Measurements from ENCODE around the gene GMDS. TPM values are rescaled to one million over a fixed set of nuclear protein-coding genes. Genes with fewer than 3 reads are reported as not detected.

The GMDS gene
- total RNA-seq, 1 experiment from 2014 or later = 27.6 TPM

GRCh38 chr6:2168480-2168879 is 76.9 kb downstream of the GMDS start:
- no peak overlapping the region for H3K4ac ChIP-seq (ENCODE audit: low read depth, low read length)
- H3K79me1 ChIP-seq (ENCODE audit: insufficient read depth, low read depth, low read length, poor library complexity, severe bottlenecking) = no peaks in the 10 kb centered on the region
- no peaks in the 10 kb centered on the region for H3K4me1 ChIP-seq (ENCODE audit: insufficient read depth, low read length)
- H2BK15ac ChIP-seq (ENCODE audit: low read depth, low read length) = no peak overlapping the region
- H4K5ac ChIP-seq (ENCODE audit: insufficient read length, low read depth, low read length) = no peak overlapping the region
- H4K91ac ChIP-seq (ENCODE audit: insufficient read length, low read depth, low read length) = no peak overlapping the region
- no peak for DNase-seq
- H4K8ac ChIP-seq (replicated peaks; ENCODE audit: insufficient read length, low read depth, low read length) = no peak overlapping the region
- no peak overlapping the region for H3K18ac ChIP-seq (ENCODE audit: insufficient read length, low read depth, low read length)
- no peak overlapping the region for H3K4me2 ChIP-seq (ENCODE audit: insufficient read depth, insufficient read length, low read length)
- no peak overlapping the region for H3K56ac ChIP-seq (ENCODE audit: insufficient read length, low read depth, low read length)
- H3K9ac ChIP-seq (ENCODE audit: extremely low read depth, insufficient read length, low read length) = no peak overlapping the region
- no peak overlapping the region for H2AK5ac ChIP-seq (ENCODE audit: insufficient read length, low read length)
- no peak overlapping the region for H3K14ac ChIP-seq (ENCODE audit: insufficient read depth, low read length)
- no peaks in the 10 kb centered on the region for H3K27me3 Mint-ChIP-seq (ENCODE audit: low read depth)
- H3K4me1 Mint-ChIP-seq = peaks cover 12 to 27% of the 10 kb centered on the region in 2 experiments
- H3K27ac ChIP-seq (ENCODE audit: insufficient read length, low read depth, low read length) = no peak overlapping the region
- no peak overlapping the region for H2BK20ac ChIP-seq (ENCODE audit: low read depth, low read length, poor library complexity, severe bottlenecking)
- no peak overlapping the region; a peak in 1 of 7 replicates for H3K27ac Mint-ChIP-seq
- H3K9me3 Mint-ChIP-seq = peaks cover 0 to 5% of the 10 kb centered on the region in 2 experiments; a peak in 2 of 5 replicates
- no peaks in the 10 kb centered on the region for H4K20me1 ChIP-seq (ENCODE audit: control insufficient read depth, insufficient read depth, insufficient read length)
- H3K23me2 ChIP-seq (ENCODE audit: insufficient read length, low read depth, low read length, poor library complexity, severe bottlenecking) = no peaks in the 10 kb centered on the region
- peaks cover 0 to 7% (median 5%) of the 10 kb centered on the region in 3 experiments; a peak in 6 of 7 replicates for H3K36me3 Mint-ChIP-seq (ENCODE audit: insufficient read depth in 1 of 3, low read depth in 3 of 3)
- H2BK5ac ChIP-seq (ENCODE audit: insufficient read length, low read length) = no peak overlapping the region
- H2BK120ac ChIP-seq (ENCODE audit: low read depth, low read length, poor library complexity, severe bottlenecking) = no peak overlapping the region
- H2AFZ ChIP-seq (ENCODE audit: low read length) = no peak overlapping the region
- TF ChIP-seq, protein P1, sequence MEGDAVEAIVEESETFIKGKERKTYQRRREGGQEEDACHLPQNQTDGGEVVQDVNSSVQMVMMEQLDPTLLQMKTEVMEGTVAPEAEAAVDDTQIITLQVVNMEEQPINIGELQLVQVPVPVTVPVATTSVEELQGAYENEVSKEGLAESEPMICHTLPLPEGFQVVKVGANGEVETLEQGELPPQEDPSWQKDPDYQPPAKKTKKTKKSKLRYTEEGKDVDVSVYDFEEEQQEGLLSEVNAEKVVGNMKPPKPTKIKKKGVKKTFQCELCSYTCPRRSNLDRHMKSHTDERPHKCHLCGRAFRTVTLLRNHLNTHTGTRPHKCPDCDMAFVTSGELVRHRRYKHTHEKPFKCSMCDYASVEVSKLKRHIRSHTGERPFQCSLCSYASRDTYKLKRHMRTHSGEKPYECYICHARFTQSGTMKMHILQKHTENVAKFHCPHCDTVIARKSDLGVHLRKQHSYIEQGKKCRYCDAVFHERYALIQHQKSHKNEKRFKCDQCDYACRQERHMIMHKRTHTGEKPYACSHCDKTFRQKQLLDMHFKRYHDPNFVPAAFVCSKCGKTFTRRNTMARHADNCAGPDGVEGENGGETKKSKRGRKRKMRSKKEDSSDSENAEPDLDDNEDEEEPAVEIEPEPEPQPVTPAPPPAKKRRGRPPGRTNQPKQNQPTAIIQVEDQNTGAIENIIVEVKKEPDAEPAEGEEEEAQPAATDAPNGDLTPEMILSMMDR (conservative IDR thresholded peaks at IDR 0.05) = no peak
- no peaks in the 10 kb centered on the region; the same call in 1 of the 2 replicates for H3K79me2 ChIP-seq (ENCODE audit: insufficient read depth, low read length)
- H2BK12ac ChIP-seq (ENCODE audit: insufficient read length, low read depth, low read length) = no peak overlapping the region
- peaks cover 6% of the 10 kb centered on the region for H3K9me3 ChIP-seq (ENCODE audit: control insufficient read depth, low read depth, low read length)
- H3K23ac ChIP-seq (ENCODE audit: insufficient read length, low read depth, low read length) = no peak overlapping the region
- no peaks in the 10 kb centered on the region for H3K27me3 ChIP-seq (ENCODE audit: insufficient read depth, low read length)
- H3T11ph ChIP-seq (ENCODE audit: low read length) = no peak overlapping the region
- H3K4me3 Mint-ChIP-seq = no peak overlapping the region
